DLD1 (cell line): ENCODE results near the gene PAX9.

Experiments
- in situ Hi-C: cut with HindIII; loops from 2 replicates; pipeline ENCODE4 v1.10.0; 2017; ENCODE audit warnings: low sequenced_read_pairs

The PAX9 gene

GRCh38 chr14:36723530-36723929 lies 61.9 kb downstream of the PAX9 start:
- in situ Hi-C loops: no loop called here

DNA sequence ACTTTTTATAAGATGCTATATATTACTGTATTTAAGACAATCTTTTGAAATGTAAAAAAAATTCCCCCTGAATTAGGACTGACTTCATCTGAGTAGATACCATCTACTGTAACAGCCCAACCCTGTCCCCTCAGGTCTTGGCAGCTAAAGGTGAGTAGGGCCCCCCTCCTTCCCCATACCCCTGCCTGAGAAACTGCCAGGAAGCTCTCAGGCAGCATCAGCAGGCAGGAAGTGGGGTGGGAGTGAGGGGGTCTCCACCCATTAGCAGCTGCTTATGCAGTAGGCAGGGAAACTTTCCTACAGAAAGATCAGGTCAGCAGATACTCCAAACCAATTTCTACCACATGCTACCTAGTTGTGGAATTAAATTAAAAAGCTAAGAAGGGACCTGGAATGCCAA lies 62.5 kb downstream of the PAX9 start:
- in situ Hi-C loops: no loop called here

GRCh38 chr14:36726128-36726527 lies 64.5 kb downstream of the PAX9 start:
- in situ Hi-C loops: no loop called here
